Glomerular endothelial cell (primary cell): ENCODE results near the gene HCK. TPM values are rescaled to one million over a fixed set of nuclear protein-coding genes. Genes with fewer than 3 reads are reported as not detected.

ENCODE experiments used
- total RNA-seq: library from RNA; depleted of rRNA; stranded (reverse); fragments of >200 nt; gene quantifications from 2 replicates; pipeline ENCODE4 v1.2.3, GENCODE V29; 2015

Gene HCK
- total RNA-seq, 1 donor from 2014 or later: not detected

Other genes starting within 250 kb of the HCK start
- 2.9 and 4.1 TPM in 2 replicates for gene MYLK2, start 232.9 kb upstream of the HCK start, total RNA-seq
- gene FOXS1, start 206.6 kb upstream of the HCK start, total RNA-seq: 0.82 and 1.6 TPM in 2 replicates
- gene DUSP15, start 181.7 kb upstream of the HCK start, total RNA-seq: 0.48 and 0.64 TPM in 2 replicates
- 0.23 and 0.29 TPM in 2 replicates for gene TTLL9, start 181.6 kb upstream of the HCK start, total RNA-seq
- 13.9 and 15.8 TPM in 2 replicates for gene PDRG1, start 100.2 kb upstream of the HCK start, total RNA-seq
- gene XKR7, start 84.1 kb upstream of the HCK start, total RNA-seq: 0.05 TPM in 1 of 2 replicates, not detected in the other
- gene CCM2L, start 41.8 kb upstream of the HCK start, total RNA-seq: 12.3 and 29.1 TPM in 2 replicates
- gene TM9SF4, start 57.5 kb downstream of the HCK start, total RNA-seq: 44.2 and 52.2 TPM in 2 replicates
- gene PLAGL2, start 155.5 kb downstream of the HCK start, total RNA-seq: 9.2 and 9.8 TPM in 2 replicates
- gene POFUT1, start 155.6 kb downstream of the HCK start, total RNA-seq: 45.3 and 48.1 TPM in 2 replicates
- 21.2 and 22.3 TPM in 2 replicates for gene KIF3B, start 225.4 kb downstream of the HCK start, total RNA-seq